Stomach (tissue), 9 donors: Measurements from ENCODE around the gene SPAAR. TPM values are rescaled to one million over a fixed set of nuclear protein-coding genes. Genes with fewer than 3 reads are reported as not detected.
A peak's percentile ranks its signal among the peaks of the same experiment; 100 is the strongest.

Experiments
- DNase-seq, 2 donors: peaks; one replicate each; pipeline versions ENCODE4 v3.0.0 to v3.0.0-alpha.2; 2013 to 2019
- H3K27ac ChIP-seq, 5 donors: fragments of 200-600 bp in 4 of 5; sonication (generic) in 4 of 5; one replicate each; pipeline ENCODE4 v1.5.1; 2013 to 2019; ENCODE audit warnings: mild to moderate bottlenecking in 1 of 5, moderate library complexity in 1 of 5
- H3K27me3 ChIP-seq, 3 donors: fragments of 200-600 bp; sonication (generic); one replicate each; pipeline ENCODE4 v1.5.1; 2017 to 2019; ENCODE audit warnings: mixed run types in 1 of 3
- H3K36me3 ChIP-seq, 4 donors: fragments of 200-600 bp; sonication (generic); 1 replicate in 3 of 4; 2 replicates in 1 of 4; pipeline ENCODE4 v1.5.1; 2016 to 2019
- H3K4me1 ChIP-seq, 4 donors: fragments of 200-600 bp; sonication (generic); one replicate each; pipeline ENCODE4 v1.5.1; 2016 to 2019
- H3K4me3 ChIP-seq, 4 donors: fragments of 200-600 bp; sonication (generic) in 3 of 4; one replicate each; pipeline ENCODE4 v1.5.1; 2016 to 2019; ENCODE audit warnings: mild to moderate bottlenecking in 1 of 4
- H3K9me3 ChIP-seq, 4 donors: fragments of 200-600 bp; sonication (generic); one replicate each; pipeline ENCODE4 v1.5.1; 2016 to 2019
- CTCF ChIP-seq, 7 experiments: fragments of 450-650 bp in 4 of 7; fragments of 200-600 bp in 3 of 7; sonication (generic) in 3 of 7; IDR thresholded peaks; one replicate each; pipeline ENCODE4 v1.5.1; 2016 to 2019; ENCODE audit warnings: antibody characterized with exemption in 7 of 7, control low read depth in 2 of 7, mild to moderate bottlenecking in 1 of 7
- EP300 ChIP-seq: sonication (generic); formaldehyde crosslinking; IDR thresholded peaks from one replicate; pipeline ENCODE4 v1.6.1; 2017; ENCODE audit warnings: antibody characterized with exemption
- POLR2A ChIP-seq, 4 donors: fragments of 450-650 bp; IDR thresholded peaks; one replicate each; pipeline ENCODE4 v1.6.1; 2016; ENCODE audit warnings: antibody characterized with exemption in 4 of 4, control low read depth in 2 of 4, mild to moderate bottlenecking in 1 of 4, moderate library complexity in 1 of 4
- POLR2AphosphoS5 ChIP-seq, 3 donors: sonication (generic); formaldehyde crosslinking; IDR thresholded peaks; one replicate each; pipeline ENCODE4 v1.6.1; 2016; ENCODE audit warnings: antibody characterized with exemption in 3 of 3
- WGBS, 5 donors: extraction: QIAGEN DNeasy Blood & Tissue Kit in 3 of 5; methylation state at CpG; one replicate each; pipeline versions ENCODE4 v1.1.5 to v1.1.7; 2013 to 2018; 5-methylcytosine and 5-hydroxymethylcytosine counted together
- intact Hi-C: fragments of 100-400 bp; cut with DNase I; formaldehyde crosslinking; loops from one replicate; pipeline ENCODE4 v1.15.1; 2023; ENCODE audit warnings: low total_unique reads
- polyA plus RNA-seq, 3 donors: library from polyadenylated mRNA; stranded (reverse); fragments of 200-250 nt; gene quantifications; one replicate each; pipeline ENCODE4 v1.2.3, GENCODE V29; 2013
- total RNA-seq, 5 donors: library from RNA; depleted of rRNA; stranded (reverse); fragments of >200 nt; gene quantifications; one replicate each; pipeline versions ENCODE4 v1.1.0 to v1.2.3, GENCODE V29; 2014 to 2016
- donor health status: healthy with polysubstance abuse.
- donor health status: Bipolar disorder and iron deficiency.
- donor health status: healthy.

The SPAAR gene
- total and polyA plus RNA-seq, 8 donors, result 0.30 to 2.4 (median 0.92) TPM; not detected in 3

- 75 to 90% (median 87%) methylated on average over 9 to 19 of the region's 19 CpGs for WGBS, 5 donors
- no peak for DNase-seq
- no peak overlapping the region for H3K4me3 ChIP-seq
- intact Hi-C loops, result loop anchor here (10.0 kb wide), 1 partner anchor 65 kb away; no protein-coding TSS in a partner anchor
- no peaks in the 10 kb centered on the region for H3K4me1 ChIP-seq
- H3K27ac ChIP-seq, result no peak overlapping the region
- no peaks in the 10 kb centered on the region for H3K9me3 ChIP-seq
- no peak for TF ChIP-seq EP300
- no peak for TF ChIP-seq POLR2A (IDR thresholded peaks at IDR 0.05)
- no peak for TF ChIP-seq CTCF (IDR thresholded peaks at IDR 0.05)
- TF ChIP-seq POLR2AphosphoS5 (IDR thresholded peaks at IDR 0.05), result no peak
- H3K36me3 ChIP-seq, result no peaks in the 10 kb centered on the region
- H3K27me3 ChIP-seq, result peaks cover 0 to 27% (median 0%) of the 10 kb centered on the region in 3 donors
Measured at GRCh38 chr9:35869621-35870216, 39.6 kb upstream of the SPAAR start.

- H3K4me3 ChIP-seq, result no peak within 1 kb of the TSS
- H3K9me3 ChIP-seq, result no peaks in the 10 kb centered on the region
- no peaks in the 10 kb centered on the region for H3K36me3 ChIP-seq
- peaks cover 0 to 27% (median 0%) of the 10 kb centered on the region in 3 donors for H3K27me3 ChIP-seq
- H3K4me1 ChIP-seq, result no peaks in the 10 kb centered on the region
- 83 to 91% (median 91%) methylated on average over 8 of the region's 8 CpGs for WGBS, 5 donors
- intact Hi-C loops, result no loop called here
- TF ChIP-seq POLR2AphosphoS5 (IDR thresholded peaks at IDR 0.05) (no peak), POLR2A (IDR thresholded peaks at IDR 0.05) (no peak), EP300 (no peak), CTCF (IDR thresholded peaks at IDR 0.05) (no peak)
- no peak within 1 kb of the TSS for H3K27ac ChIP-seq
- no peak for DNase-seq
Measured at GRCh38 chr9:35870351-35870923, 38.9 kb upstream of the SPAAR start, which contains the start of gene OR13J1. TSS of gene OR13J1 (minus strand) at chr9:35870401. CDS start at chr9:35870401, 0 bp downstream.

GRCh38 chr9:35871545-35871944 is 37.7 kb upstream of the SPAAR start:
- 33 to 52% (median 41%) methylated on average over 3 of the region's 3 CpGs for WGBS, 5 donors

GRCh38 chr9:35872505-35872904 is 36.8 kb upstream of the SPAAR start:
- 67 to 81% (median 78%) methylated on average over 3 of the region's 3 CpGs for WGBS, 5 donors
- H3K9me3 ChIP-seq, result peaks cover 0 to 4% (median 0%) of the 10 kb centered on the region in 4 donors
- TF ChIP-seq EP300 (no peak), CTCF (IDR thresholded peaks at IDR 0.05) (no peak), POLR2AphosphoS5 (IDR thresholded peaks at IDR 0.05) (no peak), POLR2A (IDR thresholded peaks at IDR 0.05) (no peak)
- no peak overlapping the region for H3K27ac ChIP-seq
- H3K4me3 ChIP-seq, result no peak overlapping the region
- no peaks in the 10 kb centered on the region for H3K4me1 ChIP-seq
- DNase-seq, result no peak
- H3K27me3 ChIP-seq, result peaks cover 0 to 24% (median 0%) of the 10 kb centered on the region in 3 donors
- intact Hi-C loops, result no loop called here
- H3K36me3 ChIP-seq, result no peaks in the 10 kb centered on the region

More at GRCh38 chr9:35871545-35871944, 37.7 kb upstream of the SPAAR start:
- no peak overlapping the region for H3K4me3 ChIP-seq
- no peak overlapping the region for H3K27ac ChIP-seq
- peak in 1 of 2 donors; percentile 45 for DNase-seq
- TF ChIP-seq POLR2AphosphoS5 (IDR thresholded peaks at IDR 0.05) (no peak), CTCF (IDR thresholded peaks at IDR 0.05) (no peak), EP300 (no peak), POLR2A (IDR thresholded peaks at IDR 0.05) (no peak)
- H3K27me3 ChIP-seq, result peaks cover 0 to 27% (median 0%) of the 10 kb centered on the region in 3 donors
- intact Hi-C loops, result no loop called here
- H3K36me3 ChIP-seq, result no peaks in the 10 kb centered on the region
- H3K9me3 ChIP-seq, result no peaks in the 10 kb centered on the region
- H3K4me1 ChIP-seq, result no peaks in the 10 kb centered on the region
